ENCODE data around the gene PLD5.

Gene PLD5

DNA sequence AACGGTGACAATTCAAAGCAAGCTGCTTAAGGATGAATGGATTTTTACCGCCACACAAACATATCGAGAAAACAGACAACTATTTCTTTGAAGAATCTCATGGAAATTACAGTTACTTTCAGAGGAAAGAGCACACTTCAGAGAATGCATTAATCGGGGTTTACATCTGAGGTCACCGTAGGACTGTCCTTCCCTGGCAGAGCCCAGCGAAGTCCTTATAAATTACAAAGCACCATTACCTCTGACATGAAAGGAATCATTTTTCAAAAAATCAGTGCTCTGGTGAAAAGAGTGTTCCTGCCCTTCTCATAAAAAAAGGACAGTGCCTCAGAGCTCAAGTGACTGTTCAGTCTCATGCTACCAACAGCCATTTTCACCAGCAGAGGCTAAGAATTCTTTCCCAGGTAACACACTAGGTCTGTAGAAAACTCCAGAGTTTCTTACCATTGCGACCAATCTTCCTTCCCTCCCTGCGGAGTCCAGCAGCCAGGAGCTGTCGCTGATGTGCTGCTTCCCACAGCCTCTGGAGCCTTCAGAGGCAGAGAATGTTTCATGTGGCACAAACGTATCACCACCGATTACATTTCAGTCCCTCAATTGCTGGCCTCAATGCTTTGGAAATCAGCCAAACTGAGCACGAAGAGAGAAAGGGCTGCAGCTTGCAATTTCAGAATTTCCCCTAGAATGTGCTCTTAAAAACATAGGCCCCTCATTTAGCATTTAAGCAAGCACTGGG is 75.4 kb downstream of the PLD5 start:
- Histone ChIP-seq H2AFZ (no peak overlapping the region), H3K9me3 (ENCODE audit: control insufficient read depth, low read length) (no peaks in the 10 kb centered on the region), H3K9ac (no peak overlapping the region), H3K4me2 (ENCODE audit: low read length) (no peak overlapping the region), H3K27ac (no peak overlapping the region), H3K27me3 (ENCODE audit: control insufficient read depth, insufficient read depth, low read length) (no peaks in the 10 kb centered on the region), H3K4me1 (no peaks in the 10 kb centered on the region), H3K36me3 (ENCODE audit: control insufficient read depth, insufficient read depth, low read length) (no peaks in the 10 kb centered on the region), H3K4me3 (ENCODE audit: low read depth, low read length) (no peak overlapping the region), H3K79me2 (no peaks in the 10 kb centered on the region)
- TF ChIP-seq, protein P1, sequence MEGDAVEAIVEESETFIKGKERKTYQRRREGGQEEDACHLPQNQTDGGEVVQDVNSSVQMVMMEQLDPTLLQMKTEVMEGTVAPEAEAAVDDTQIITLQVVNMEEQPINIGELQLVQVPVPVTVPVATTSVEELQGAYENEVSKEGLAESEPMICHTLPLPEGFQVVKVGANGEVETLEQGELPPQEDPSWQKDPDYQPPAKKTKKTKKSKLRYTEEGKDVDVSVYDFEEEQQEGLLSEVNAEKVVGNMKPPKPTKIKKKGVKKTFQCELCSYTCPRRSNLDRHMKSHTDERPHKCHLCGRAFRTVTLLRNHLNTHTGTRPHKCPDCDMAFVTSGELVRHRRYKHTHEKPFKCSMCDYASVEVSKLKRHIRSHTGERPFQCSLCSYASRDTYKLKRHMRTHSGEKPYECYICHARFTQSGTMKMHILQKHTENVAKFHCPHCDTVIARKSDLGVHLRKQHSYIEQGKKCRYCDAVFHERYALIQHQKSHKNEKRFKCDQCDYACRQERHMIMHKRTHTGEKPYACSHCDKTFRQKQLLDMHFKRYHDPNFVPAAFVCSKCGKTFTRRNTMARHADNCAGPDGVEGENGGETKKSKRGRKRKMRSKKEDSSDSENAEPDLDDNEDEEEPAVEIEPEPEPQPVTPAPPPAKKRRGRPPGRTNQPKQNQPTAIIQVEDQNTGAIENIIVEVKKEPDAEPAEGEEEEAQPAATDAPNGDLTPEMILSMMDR (IDR thresholded peaks at IDR 0.05): no peak

DNA sequence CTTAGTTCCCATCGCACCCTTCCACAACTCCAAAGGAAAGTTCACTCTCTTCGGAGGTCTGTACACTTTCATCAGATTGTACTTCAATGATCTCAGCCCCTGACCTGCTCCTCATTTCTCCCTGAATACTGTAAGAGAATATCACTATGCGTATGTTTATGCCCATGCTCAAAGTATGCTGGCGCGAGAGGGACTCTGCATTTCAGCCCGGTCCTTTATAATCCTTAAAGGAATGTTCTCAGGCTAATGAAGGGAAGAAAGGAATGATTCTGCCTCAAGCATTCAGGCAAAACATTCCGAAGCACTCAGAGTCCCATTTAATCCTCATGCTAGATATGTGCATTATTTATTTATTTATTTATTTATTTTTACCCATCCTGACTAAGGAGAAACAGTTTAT is 76.8 kb downstream of the PLD5 start:
- H3K9ac ChIP-seq: no peak overlapping the region
- H3K9me3 ChIP-seq (ENCODE audit: control insufficient read depth, low read length): no peaks in the 10 kb centered on the region
- TF ChIP-seq, protein P1 (IDR thresholded peaks at IDR 0.05): no peak
- no peak overlapping the region for H3K4me2 ChIP-seq (ENCODE audit: low read length)
- H3K4me1 ChIP-seq: no peaks in the 10 kb centered on the region
- H2AFZ ChIP-seq: no peak overlapping the region
- no peak overlapping the region for H3K27ac ChIP-seq
- H3K27me3 ChIP-seq (ENCODE audit: control insufficient read depth, insufficient read depth, low read length): no peaks in the 10 kb centered on the region
- no peak overlapping the region for H3K4me3 ChIP-seq (ENCODE audit: low read depth, low read length)
- H3K36me3 ChIP-seq (ENCODE audit: control insufficient read depth, insufficient read depth, low read length): no peaks in the 10 kb centered on the region
- H3K79me2 ChIP-seq: no peaks in the 10 kb centered on the region

DNA sequence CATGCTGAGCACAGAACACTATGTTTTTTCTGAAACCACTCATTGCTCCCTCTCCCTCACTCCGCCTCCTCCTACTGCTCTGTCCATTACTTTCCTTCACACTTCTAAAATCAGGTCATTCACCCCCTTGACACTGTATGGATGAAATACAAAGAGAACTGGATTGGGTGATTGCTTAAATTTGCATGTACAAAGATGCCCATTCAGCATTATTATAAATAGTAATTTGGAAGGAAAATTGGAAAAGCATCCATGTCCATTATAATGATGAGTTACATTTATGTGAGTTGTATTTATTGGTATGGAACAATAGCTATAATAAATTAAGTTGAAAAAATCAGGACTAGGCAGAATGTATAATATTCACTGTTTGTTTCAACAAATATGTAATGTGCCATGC is 83.7 kb downstream of the PLD5 start:
- Histone ChIP-seq H3K4me2 (ENCODE audit: low read length) (no peak overlapping the region), H3K27me3 (ENCODE audit: control insufficient read depth, insufficient read depth, low read length) (no peaks in the 10 kb centered on the region), H3K36me3 (ENCODE audit: control insufficient read depth, insufficient read depth, low read length) (no peaks in the 10 kb centered on the region), H3K27ac (no peak overlapping the region), H3K9me3 (ENCODE audit: control insufficient read depth, low read length) (no peaks in the 10 kb centered on the region), H3K79me2 (no peaks in the 10 kb centered on the region), H2AFZ (no peak overlapping the region), H3K4me3 (ENCODE audit: low read depth, low read length) (no peak overlapping the region), H3K9ac (no peak overlapping the region), H3K4me1 (no peaks in the 10 kb centered on the region)
- TF ChIP-seq, protein P1 (IDR thresholded peaks at IDR 0.05): no peak

DNA sequence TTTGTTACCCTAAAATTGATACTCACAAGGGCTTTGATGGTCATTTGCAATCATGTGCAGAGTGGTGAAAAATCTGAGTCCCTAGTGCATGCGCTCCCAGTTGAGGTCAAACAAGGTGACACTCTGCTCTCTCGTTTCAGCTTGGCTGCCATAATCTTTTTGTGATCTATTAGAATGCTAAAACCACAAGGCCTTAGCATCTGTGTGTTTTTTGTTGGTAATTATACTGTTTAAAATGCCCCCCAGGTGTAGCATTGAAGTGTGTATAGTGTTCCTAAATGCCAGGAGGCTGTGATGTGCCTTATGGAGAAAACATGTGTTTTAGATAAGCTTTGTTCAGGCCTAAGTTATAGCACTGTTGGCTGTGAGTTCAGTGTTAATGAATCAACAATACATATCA is 89.3 kb downstream of the PLD5 start:
- no peaks in the 10 kb centered on the region for H3K79me2 ChIP-seq
- H3K36me3 ChIP-seq (ENCODE audit: control insufficient read depth, insufficient read depth, low read length): no peaks in the 10 kb centered on the region
- H3K4me3 ChIP-seq (ENCODE audit: low read depth, low read length): no peak overlapping the region
- no peak overlapping the region for H3K9ac ChIP-seq
- H3K4me2 ChIP-seq (ENCODE audit: low read length): no peak overlapping the region
- H2AFZ ChIP-seq: no peak overlapping the region
- H3K9me3 ChIP-seq (ENCODE audit: control insufficient read depth, low read length): no peaks in the 10 kb centered on the region
- H3K27ac ChIP-seq: no peak overlapping the region
- H3K4me1 ChIP-seq: no peaks in the 10 kb centered on the region
- no peaks in the 10 kb centered on the region for H3K27me3 ChIP-seq (ENCODE audit: control insufficient read depth, insufficient read depth, low read length)
- TF ChIP-seq, protein P1 (IDR thresholded peaks at IDR 0.05): no peak

DNA sequence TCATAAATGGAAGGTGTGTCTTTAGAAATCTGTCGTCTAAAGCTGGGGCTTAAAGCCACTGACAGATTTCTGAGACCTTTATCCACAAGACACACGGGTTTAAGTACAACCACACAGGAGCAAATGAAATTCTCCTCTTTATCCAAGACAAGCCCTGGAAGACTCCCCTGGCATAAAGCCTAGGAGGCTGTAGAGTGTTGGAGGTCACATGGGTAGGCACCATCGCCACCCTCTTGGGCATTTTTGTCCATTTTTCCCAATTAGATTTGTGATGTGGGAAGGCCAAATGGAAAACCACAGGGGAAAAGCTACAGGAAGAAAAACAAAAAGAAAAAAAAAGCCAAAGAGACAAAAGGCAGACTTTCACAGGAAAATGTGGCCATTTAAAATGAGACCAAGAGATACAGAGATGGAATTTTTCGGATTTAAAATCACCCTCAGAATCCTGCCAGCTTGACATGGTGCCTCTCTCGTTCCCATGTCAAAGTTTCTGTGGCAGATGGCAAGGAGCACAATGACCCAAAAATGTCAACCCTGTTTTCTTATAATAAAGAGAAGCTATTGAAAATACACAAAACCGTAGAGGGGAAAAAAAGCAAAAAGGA is 91.9 kb downstream of the PLD5 start:
- TF ChIP-seq, protein P1 (IDR thresholded peaks at IDR 0.05): no peak
- no peak overlapping the region for H3K9ac ChIP-seq
- no peaks in the 10 kb centered on the region for H3K27me3 ChIP-seq (ENCODE audit: control insufficient read depth, insufficient read depth, low read length)
- no peaks in the 10 kb centered on the region for H3K4me1 ChIP-seq
- no peak overlapping the region for H2AFZ ChIP-seq
- H3K79me2 ChIP-seq: no peaks in the 10 kb centered on the region
- no peaks in the 10 kb centered on the region for H3K9me3 ChIP-seq (ENCODE audit: control insufficient read depth, low read length)
- no peak overlapping the region for H3K4me2 ChIP-seq (ENCODE audit: low read length)
- no peak overlapping the region for H3K4me3 ChIP-seq (ENCODE audit: low read depth, low read length)
- no peak overlapping the region for H3K27ac ChIP-seq
- no peaks in the 10 kb centered on the region for H3K36me3 ChIP-seq (ENCODE audit: control insufficient read depth, insufficient read depth, low read length)
